Measurements from ENCODE around the gene MRGPRF. TPM values are rescaled to one million over a fixed set of nuclear protein-coding genes. Genes with fewer than 3 reads are reported as not detected.

MRGPRF gene
- total RNA-seq, 2 experiments from 2014 or later: not detected

DNA sequence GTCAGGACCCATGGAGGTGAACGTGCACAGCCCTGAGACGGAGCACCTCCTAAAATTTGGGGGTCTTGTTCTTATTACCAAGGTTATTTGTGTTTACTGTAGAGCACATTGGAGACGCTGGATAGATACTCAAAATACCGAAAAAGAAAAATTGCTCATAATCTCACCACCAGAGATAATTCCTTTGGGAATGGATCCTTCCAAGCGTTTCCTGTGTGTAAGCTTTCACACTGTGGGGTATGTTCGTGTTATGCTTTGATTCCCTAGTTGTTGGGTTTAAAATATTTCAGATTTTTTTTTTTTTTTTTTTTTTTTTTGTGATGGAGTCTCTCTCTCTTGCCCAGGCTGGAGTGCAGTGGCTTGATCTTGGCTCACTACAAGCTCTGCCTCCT is 18.2 kb downstream of the MRGPRF start:
- Mint-ChIP-seq H3K36me3 (no peaks in the 10 kb centered on the region), H3K4me1 (no peaks in the 10 kb centered on the region), H3K27ac (no peak overlapping the region), H3K27me3 (peaks cover 11% of the 10 kb centered on the region), H3K9me3 (no peaks in the 10 kb centered on the region), H3K4me3 (no peak overlapping the region)
- no peak for DNase-seq

DNA sequence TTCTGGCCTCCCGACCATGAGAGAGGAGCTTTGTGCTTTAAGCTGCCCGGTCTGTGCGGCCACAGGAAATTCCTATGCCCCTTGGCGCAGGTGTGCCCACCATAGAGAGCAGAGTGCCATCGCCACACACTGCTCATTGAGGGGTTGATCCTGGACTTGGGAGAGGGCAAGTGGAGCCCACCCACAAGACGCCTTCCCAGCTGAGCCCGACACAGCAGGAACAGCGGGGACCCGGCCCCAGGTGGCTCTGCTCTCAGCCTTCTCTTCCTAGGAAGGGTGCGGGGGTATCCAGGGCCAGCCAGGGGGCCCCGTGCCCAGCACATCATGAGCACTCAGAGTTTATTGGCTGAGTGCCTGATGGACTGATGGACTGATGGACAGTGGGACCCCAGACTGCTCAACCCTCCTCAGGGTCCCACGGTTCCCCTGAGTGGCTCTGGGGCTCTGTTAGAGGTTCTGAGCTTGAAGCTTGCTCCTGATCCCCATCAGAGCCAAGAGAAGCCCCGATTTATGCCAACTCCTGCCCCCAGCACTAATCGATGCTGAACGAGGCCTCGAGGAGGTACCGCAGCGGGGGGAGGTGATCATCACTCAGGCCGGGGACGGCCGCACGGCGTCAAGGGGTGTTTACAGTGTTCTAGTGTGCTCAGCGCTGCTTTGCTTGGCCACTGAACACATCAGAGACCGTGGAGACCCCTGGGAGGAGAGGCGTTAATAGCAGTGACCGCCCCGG is 18.7 kb downstream of the MRGPRF start:
- Mint-ChIP-seq H3K27ac (no peak overlapping the region), H3K9me3 (no peaks in the 10 kb centered on the region), H3K4me1 (no peaks in the 10 kb centered on the region), H3K27me3 (peaks cover 11% of the 10 kb centered on the region), H3K4me3 (no peak overlapping the region), H3K36me3 (no peaks in the 10 kb centered on the region)
- DNase-seq: no peak

DNA sequence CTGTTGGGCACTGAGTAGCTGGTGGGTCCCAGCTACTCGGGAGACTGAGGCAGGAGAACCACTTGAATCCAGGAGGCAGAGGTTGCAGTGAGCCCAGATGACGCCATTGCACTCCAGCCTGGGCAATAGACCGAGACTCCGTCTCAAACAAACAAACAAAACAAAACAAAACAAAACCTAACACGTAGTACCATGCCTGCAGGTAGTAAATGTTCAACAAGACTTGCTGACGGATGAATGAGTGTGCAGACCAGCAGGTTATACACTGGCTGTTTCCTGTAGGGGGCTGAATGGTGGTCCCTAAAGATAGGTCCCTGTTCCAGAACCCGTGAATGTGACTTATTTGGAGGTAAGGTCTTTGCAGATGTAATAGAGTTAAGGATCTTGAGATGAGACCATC is 19.5 kb downstream of the MRGPRF start:
- Mint-ChIP-seq H3K27me3 (peaks cover 11% of the 10 kb centered on the region), H3K36me3 (no peaks in the 10 kb centered on the region), H3K4me3 (no peak overlapping the region), H3K4me1 (no peaks in the 10 kb centered on the region), H3K27ac (no peak overlapping the region), H3K9me3 (no peaks in the 10 kb centered on the region)
- DNase-seq: no peak

DNA sequence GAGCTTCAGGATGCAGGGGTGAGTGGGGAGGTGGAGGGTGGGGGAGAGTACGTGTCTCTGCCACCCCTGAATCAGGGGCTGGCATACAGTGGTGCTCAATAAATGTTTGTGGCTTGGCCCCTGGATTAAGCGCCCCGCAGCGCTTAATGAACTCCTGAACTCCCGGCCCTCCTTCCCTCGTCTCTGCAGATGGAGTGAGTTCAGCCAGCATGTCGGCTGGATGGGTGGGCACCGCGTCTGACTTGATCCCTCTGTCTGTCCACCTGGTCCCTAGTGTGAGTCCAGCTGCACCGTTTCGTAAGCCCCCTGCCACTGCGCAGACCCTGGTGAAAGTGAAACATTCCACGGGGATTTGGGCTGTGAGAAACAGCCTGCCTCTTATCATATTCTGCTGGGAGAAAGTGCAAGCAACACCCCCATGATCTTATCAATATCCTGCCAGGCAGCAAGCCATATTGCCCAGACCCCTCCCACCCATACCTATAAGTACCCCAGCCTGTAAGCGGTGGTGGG is 20.2 kb downstream of the MRGPRF start:
- Mint-ChIP-seq H3K4me3 (no peak overlapping the region), H3K4me1 (no peaks in the 10 kb centered on the region), H3K36me3 (no peaks in the 10 kb centered on the region), H3K9me3 (no peaks in the 10 kb centered on the region), H3K27ac (no peak overlapping the region), H3K27me3 (peaks cover 14% of the 10 kb centered on the region)
- no peak for DNase-seq

DNA sequence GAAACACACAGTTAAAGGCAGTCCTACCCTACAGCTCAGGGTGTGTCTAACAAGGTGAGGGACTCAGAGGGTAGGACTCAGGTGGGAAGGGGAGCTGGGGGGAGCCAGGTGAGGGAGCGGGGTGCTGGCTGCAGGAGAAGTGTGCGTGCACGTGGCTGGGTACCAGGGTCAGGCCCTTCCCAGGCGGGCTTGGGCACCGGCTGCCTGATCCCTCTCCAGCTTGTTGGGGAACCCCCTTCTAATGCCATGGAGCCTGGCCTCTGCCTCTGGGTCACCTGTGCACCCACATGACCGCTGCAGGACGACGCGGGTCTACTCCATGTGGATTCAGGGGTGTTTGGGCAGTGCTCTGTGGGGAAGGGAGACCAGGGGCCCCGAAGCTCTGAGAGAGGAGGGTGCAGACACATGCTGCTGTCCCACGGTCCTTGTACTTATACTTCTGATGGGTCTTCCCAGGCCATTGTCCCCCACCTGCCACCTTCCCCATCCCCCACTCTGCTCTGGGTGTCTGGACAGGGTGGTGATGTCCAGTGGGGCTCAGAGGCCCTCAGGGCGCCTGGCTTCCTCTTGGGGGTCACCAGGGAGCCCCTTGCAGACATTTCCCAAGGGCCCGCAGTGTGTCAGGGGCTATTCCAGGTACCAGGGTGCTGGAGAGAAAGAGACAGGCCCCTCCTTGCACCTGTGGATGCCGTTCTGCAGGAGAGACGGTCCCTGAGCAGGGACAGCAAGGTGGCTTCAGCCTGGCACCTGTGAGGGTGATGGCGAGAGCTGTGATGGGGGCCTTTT is 21.9 kb downstream of the MRGPRF start:
- Mint-ChIP-seq H3K27me3 (peaks cover 24% of the 10 kb centered on the region), H3K36me3 (peaks cover 3% of the 10 kb centered on the region), H3K27ac (no peak overlapping the region), H3K4me3 (no peak overlapping the region), H3K9me3 (peaks cover 10% of the 10 kb centered on the region), H3K4me1 (no peaks in the 10 kb centered on the region)
- no peak for DNase-seq

DNA sequence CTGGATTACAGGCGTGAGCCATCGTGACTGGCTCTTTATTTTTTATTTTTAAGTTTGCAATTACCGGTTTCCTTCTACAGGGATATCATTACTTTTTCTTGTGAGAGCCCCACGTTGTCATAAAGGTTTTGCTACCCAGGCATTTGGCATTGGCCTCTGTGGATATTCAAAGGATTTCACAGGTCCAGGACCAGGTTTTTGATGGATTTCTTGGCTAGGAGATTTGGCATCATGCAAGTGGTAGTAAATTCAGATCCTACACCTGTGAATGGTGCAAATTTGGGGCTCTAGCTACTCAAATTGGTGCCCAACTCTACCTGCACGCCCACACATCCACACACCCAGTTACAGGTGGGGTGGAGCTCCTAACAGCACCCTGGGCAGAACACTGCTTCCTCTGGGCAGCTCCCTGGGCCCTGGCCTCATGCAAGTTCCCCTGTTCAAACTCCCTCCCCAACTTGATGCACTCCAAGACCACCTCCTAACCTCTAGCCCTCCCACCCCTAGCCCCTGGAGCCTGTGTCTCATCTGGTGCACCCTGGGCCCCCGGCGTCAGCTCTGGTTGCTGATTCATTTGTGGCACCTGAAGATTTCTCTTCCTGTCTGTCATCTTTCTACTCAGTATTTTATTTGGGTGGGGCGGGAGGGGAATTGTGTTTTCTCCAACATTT is 23.0 kb downstream of the MRGPRF start:
- peaks cover 24% of the 10 kb centered on the region for H3K27me3 Mint-ChIP-seq
- no peak overlapping the region for H3K4me3 Mint-ChIP-seq
- DNase-seq: no peak
- no peaks in the 10 kb centered on the region for H3K4me1 Mint-ChIP-seq
- no peak overlapping the region for H3K27ac Mint-ChIP-seq
- peaks cover 3% of the 10 kb centered on the region for H3K36me3 Mint-ChIP-seq
- H3K9me3 Mint-ChIP-seq: peaks cover 10% of the 10 kb centered on the region

DNA sequence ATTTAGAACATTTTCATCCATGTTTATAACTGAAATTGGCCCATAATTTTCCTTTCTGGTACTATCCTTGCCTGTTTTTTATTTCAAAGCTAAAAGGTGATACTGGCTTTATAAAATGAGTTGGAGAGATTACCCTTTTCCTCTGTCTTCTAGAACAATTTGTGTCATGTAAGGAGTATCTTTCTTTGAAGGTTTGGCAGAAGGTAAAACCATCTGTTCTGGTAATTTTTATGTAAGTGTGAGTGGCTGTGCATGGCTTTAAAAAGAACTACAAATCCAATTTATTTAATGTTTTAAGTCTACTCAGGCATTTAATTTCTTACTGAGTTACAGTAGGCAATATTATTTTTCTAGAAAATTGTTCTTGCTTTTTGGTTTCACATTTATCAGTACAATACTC is 24.6 kb downstream of the MRGPRF start:
- H3K4me1 Mint-ChIP-seq: no peaks in the 10 kb centered on the region
- H3K36me3 Mint-ChIP-seq: peaks cover 3% of the 10 kb centered on the region
- no peak overlapping the region for H3K27ac Mint-ChIP-seq
- DNase-seq: no peak
- H3K27me3 Mint-ChIP-seq: peaks cover 28% of the 10 kb centered on the region
- H3K4me3 Mint-ChIP-seq: no peak overlapping the region
- peaks cover 10% of the 10 kb centered on the region for H3K9me3 Mint-ChIP-seq

DNA sequence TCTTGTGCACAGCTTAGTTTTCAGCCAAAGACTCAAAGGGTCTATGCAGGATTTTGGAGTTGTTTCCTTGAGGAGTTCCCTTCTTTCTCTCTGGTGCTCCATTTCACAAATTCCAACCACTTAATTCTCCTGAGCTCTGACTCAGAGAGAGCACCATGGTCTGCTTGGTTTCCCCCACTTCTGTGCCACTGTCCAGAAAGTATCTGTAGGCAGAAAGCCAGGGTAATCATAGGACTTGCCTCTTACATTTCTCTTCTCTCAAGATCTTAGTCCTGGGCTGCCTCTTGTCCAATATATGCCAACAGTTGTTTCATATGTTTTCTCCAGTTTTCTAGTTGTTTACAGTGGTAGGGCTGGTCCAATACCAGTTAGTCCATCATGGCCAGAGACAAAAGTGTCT is 25.8 kb downstream of the MRGPRF start:
- Mint-ChIP-seq H3K36me3 (peaks cover 3% of the 10 kb centered on the region), H3K9me3 (peaks cover 14% of the 10 kb centered on the region), H3K27ac (no peak overlapping the region), H3K4me3 (no peak overlapping the region), H3K4me1 (no peaks in the 10 kb centered on the region), H3K27me3 (peaks cover 18% of the 10 kb centered on the region)
- DNase-seq: no peak

DNA sequence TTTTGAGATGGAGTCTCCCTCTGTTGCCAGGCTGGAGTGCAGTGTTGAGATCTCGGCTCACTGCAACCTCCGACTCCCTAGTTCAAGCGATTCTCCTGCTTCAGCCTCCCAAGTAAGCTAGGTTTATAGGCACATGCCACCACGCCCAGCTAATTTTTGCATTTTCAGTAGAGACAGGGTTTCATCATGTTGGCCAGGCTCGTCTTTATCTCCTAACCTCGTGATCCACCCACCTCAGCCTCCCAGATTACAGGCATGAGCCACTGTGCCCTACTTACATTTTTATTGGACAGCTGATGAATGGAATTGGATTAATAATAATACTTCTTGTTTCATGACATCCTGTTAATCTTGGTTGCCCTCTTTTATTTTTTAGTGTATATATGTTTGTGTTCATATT is 29.2 kb downstream of the MRGPRF start:
- Mint-ChIP-seq H3K4me3 (no peak overlapping the region), H3K27ac (no peak overlapping the region), H3K9me3 (peaks cover 17% of the 10 kb centered on the region), H3K27me3 (peaks cover 22% of the 10 kb centered on the region), H3K4me1 (no peaks in the 10 kb centered on the region), H3K36me3 (peaks cover 3% of the 10 kb centered on the region)
- no peak for DNase-seq

DNA sequence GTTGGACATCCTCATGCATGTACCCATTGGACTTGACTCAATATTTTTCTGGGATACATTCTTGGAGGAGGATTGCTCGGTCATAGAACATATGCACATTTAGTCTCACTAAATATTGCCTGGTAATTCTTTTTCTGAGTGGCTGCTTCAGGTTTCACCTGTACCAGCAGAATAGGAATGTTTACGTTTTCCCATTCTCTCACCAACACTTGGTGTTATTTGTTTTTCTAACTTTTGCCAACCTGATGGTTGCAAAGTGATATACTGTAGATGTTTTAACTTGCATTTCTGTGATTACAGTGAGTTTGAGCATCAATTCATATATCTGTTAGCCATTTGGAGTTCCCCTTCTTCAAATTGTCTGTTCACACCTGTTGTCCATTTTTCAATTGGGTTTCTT is 30.9 kb downstream of the MRGPRF start:
- H3K27ac Mint-ChIP-seq: no peak overlapping the region

DNA sequence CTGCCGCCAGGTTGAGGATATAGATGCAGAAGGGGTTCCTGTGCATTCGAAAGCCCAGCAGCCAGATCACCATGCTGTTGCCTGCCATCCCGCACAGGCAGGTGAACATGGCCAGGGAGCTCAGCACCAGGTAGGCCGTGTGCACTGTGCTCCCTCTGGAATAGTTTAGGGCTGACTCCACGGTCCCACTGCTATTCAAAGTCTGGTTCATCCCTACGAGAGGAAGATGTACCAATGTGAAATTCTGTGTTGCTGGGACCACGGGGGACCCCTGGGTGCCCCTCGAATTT is 32.3 kb downstream of the MRGPRF start, which contains the start of gene MRGPRD:
Gene MRGPRD (minus strand): TSS at position 211 of the 290 bp plus-strand sequence. CDS start 0 bp downstream, at position 211.
- no peak for DNase-seq
- Mint-ChIP-seq H3K4me1 (no peaks in the 10 kb centered on the region), H3K27ac (no peak within 1 kb of the TSS), H3K4me3 (no peak within 1 kb of the TSS), H3K9me3 (peaks cover 7% of the 10 kb centered on the region), H3K27me3 (peaks cover 13% of the 10 kb centered on the region), H3K36me3 (no peaks in the 10 kb centered on the region)

More for the DNA sequence above, 30.9 kb downstream of the MRGPRF start:
- Mint-ChIP-seq H3K4me3 (no peak overlapping the region), H3K9me3 (peaks cover 16% of the 10 kb centered on the region), H3K27me3 (peaks cover 22% of the 10 kb centered on the region), H3K4me1 (no peaks in the 10 kb centered on the region), H3K36me3 (peaks cover 3% of the 10 kb centered on the region)
- DNase-seq: no peak

DNA sequence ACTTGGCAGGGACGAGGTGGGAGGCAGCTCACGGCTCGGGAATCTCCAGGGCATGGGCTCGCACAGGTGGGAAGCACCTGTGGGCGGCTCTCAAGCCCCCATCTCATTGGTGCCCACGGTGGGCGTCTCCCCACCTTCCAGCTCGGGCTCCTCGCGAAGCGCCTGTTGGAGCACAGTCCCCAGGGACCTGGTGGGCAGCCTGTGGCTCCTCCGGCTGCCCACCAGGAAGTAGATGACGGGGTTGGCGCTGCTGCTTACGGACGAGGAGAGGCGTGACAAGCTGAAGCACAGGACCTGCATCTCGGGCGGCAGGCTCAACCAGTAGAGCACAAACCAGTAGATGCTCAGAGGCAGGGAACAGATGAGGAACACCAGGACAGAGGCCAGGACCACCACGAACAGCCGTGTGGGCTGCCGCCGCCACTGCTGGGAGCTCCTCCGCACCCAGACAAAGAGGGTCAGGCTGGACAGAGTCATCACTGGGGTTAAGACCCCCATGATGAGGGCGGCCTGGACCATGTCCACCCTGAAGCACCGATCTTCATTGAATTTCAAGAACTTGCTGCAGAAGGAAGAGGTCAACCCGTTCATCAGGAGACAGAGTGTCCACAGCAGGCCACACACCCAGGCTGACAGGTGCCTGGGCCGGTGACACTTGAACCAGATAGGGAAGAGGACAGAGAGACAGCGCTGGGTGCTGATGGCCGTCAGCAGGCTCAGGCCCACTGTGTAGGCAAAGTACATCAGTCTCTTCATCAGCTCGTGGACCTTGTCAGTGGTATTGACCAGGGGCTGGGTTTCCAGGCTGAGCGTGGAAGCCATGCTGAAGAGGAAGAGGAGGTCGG is 32.9 kb downstream of the MRGPRF start:
- Mint-ChIP-seq H3K27ac (no peak overlapping the region), H3K4me1 (no peaks in the 10 kb centered on the region), H3K4me3 (no peak overlapping the region), H3K36me3 (no peaks in the 10 kb centered on the region), H3K9me3 (peaks cover 7% of the 10 kb centered on the region), H3K27me3 (peaks cover 13% of the 10 kb centered on the region)
- no peak for DNase-seq

DNA sequence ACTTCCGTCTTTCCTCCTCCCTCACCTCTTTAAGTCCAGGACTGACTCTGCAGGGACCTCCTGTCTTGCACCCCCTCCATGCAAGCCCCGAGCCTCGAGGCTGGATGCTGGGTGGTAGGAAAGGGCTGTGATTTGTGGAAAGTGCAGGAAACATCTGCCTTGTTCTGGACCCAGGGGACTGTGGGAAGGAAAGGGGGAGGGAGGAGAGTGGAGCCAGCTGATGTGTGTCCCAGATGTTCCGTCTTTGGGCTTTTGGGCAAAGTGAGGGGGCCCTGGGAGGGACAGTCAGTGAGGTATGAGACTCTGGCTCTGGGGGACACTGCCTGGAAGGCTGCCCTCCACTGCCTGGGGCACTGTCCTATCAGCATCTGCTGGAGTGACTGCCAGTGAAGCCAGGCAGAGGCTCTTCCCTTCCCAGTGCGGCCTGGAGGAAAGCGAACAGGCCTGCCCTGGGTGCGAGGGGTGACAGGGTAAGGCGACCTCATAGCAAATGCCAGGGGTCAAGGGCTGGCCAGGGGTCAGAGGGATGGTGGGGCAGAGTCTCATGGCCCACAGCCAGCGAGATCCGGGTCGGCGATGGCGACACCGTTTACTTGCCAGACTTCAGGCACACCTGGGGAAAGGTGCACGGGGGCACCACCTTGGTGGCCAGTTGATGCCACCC is 34.0 kb downstream of the MRGPRF start:
- no peak overlapping the region for H3K4me3 Mint-ChIP-seq
- H3K4me1 Mint-ChIP-seq: peaks cover 2% of the 10 kb centered on the region
- no peak overlapping the region for H3K27ac Mint-ChIP-seq
- DNase-seq: no peak
- peaks cover 9% of the 10 kb centered on the region for H3K9me3 Mint-ChIP-seq
- H3K36me3 Mint-ChIP-seq: no peaks in the 10 kb centered on the region
- peaks cover 10% of the 10 kb centered on the region for H3K27me3 Mint-ChIP-seq

DNA sequence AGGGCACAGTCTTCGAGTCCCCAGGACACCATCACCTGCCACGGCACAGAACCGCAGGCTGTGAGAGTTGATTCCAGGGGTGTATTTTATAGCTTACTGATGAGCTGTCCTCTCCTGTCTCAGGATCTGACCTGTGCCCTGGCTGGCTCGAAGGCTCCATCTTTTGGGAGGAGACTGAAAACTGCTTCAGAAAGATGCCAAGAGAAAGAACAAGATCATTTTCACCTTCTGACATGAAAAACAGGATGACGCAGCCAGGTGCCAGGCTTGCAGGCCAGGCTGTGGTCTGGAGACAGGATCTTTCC is 34.5 kb downstream of the MRGPRF start:
- peaks cover 9% of the 10 kb centered on the region for H3K27me3 Mint-ChIP-seq
- peaks cover 9% of the 10 kb centered on the region for H3K9me3 Mint-ChIP-seq
- H3K36me3 Mint-ChIP-seq: no peaks in the 10 kb centered on the region
- H3K4me1 Mint-ChIP-seq: peaks cover 2% of the 10 kb centered on the region
- DNase-seq: no peak
- no peak overlapping the region for H3K4me3 Mint-ChIP-seq
- no peak overlapping the region for H3K27ac Mint-ChIP-seq
